Panc1 (cell line): Measurements from ENCODE around the gene EBNA1BP2. TPM values are rescaled to one million over a fixed set of nuclear protein-coding genes. Genes with fewer than 3 reads are reported as not detected.

ENCODE experiments used
- ATAC-seq: fragments of 200-7000 bp; cut with Tn5 transposase; 2 replicates; pipeline ENCODE4 v1.9.1; 2020; ENCODE audit warnings: mild to moderate bottlenecking, moderate library complexity
- BruUV-seq: library from RNA; stranded (reverse); fragments of 400-500 nt; replicated peaks from 2 replicates; lab custom pipeline; 2021; lab: Mats Ljungman, UMichigan
- CTCF ChIA-PET: fragments of 300-600 bp; sonication (Branson Sonifier 250); formaldehyde crosslinking; loops from one replicate; lab custom pipeline; 2022; ENCODE audit warnings: antibody characterized with exemption; lab: Charles Lee
- POLR2A ChIA-PET: fragments of 300-600 bp; sonication (Branson Sonifier 250); formaldehyde crosslinking; loops from one replicate; lab custom pipeline; 2022; ENCODE audit warnings: antibody characterized with exemption; lab: Charles Lee
- DNase-seq: peaks from one replicate; pipeline ENCODE4 v3.0.0-alpha.2; 2010; ENCODE audit warnings: low read depth, low spot score
- H3K27ac ChIP-seq: 2 replicates; pipeline ENCODE4 v1.5.1; 2011; ENCODE audit warnings: mild to moderate bottlenecking, low read length, inconsistent platforms
- H3K27me3 ChIP-seq: fragments of 200-500 bp; sonication (Bioruptor generic); 2 replicates; pipeline ENCODE4 v1.6.0; 2014; ENCODE audit warnings: low read length, inconsistent platforms; ENCODE audit not compliant: control insufficient read depth, insufficient read depth
- H3K36me3 ChIP-seq: fragments of 200-500 bp; sonication (Bioruptor generic); 2 replicates; pipeline ENCODE4 v1.5.1; 2014; ENCODE audit warnings: inconsistent platforms, mild to moderate bottlenecking, low read length, moderate library complexity; ENCODE audit not compliant: control insufficient read depth, insufficient read depth
- H3K4me1 ChIP-seq: 2 replicates; pipeline ENCODE4 v1.5.1; 2011; ENCODE audit warnings: inconsistent platforms, mild to moderate bottlenecking, low read length, moderate library complexity; ENCODE audit not compliant: control insufficient read depth, insufficient read depth
- H3K4me3 ChIP-seq, 2 experiments: 2 replicates each; pipeline ENCODE4 v1.5.1; 2011 to 2012; ENCODE audit warnings: low read depth in 2 of 2, low read length in 2 of 2, mild to moderate bottlenecking in 2 of 2, inconsistent platforms in 1 of 2, moderate library complexity in 1 of 2
- H3K9me3 ChIP-seq: fragments of 200-500 bp; sonication (Bioruptor generic); 2 replicates; pipeline ENCODE4 v1.5.1; 2014; ENCODE audit warnings: low read depth, mild to moderate bottlenecking, inconsistent platforms, low read length, moderate library complexity; ENCODE audit not compliant: control insufficient read depth, insufficient read depth
- POLR2AphosphoS5 ChIP-seq: IDR thresholded peaks from 2 replicates; pipeline ENCODE4 v1.6.1; 2012; ENCODE audit warnings: mild to moderate bottlenecking, low read depth, low read length, moderate library complexity
- SIN3A ChIP-seq: IDR thresholded peaks from 2 replicates; pipeline ENCODE4 v1.6.1; 2012; ENCODE audit warnings: low read depth, mild to moderate bottlenecking, low read length, moderate library complexity, borderline replicate concordance; ENCODE audit not compliant: insufficient read depth
- TCF7L2 ChIP-seq: IDR thresholded peaks from 2 replicates; pipeline ENCODE4 v1.6.1; 2011; ENCODE audit warnings: mild to moderate bottlenecking, low read depth, low read length, inconsistent platforms
- in situ Hi-C: cut with HindIII; loops from 2 replicates; pipeline ENCODE4 v1.10.0; 2016; ENCODE audit warnings: low sequenced_read_pairs, low pct_unique_long_range_greater_than_20kb
- intact Hi-C: fragments of 100-400 bp; cut with micrococcal nuclease; formaldehyde crosslinking; loops from one replicate; pipeline ENCODE4 v1.10.0; 2022; ENCODE audit not compliant: unreplicated experiment
- total RNA-seq: library from RNA; stranded (reverse); gene quantifications from one replicate; pipeline ENCODE4 v1.2.1, GENCODE V29; 2021; ENCODE audit not compliant: unreplicated experiment
- TF ChIP-seq, protein P1 (sequence below), 2 experiments: IDR thresholded peaks; 2 replicates each; pipeline ENCODE4 v1.6.1; 2011 to 2012; ENCODE audit warnings: low read depth in 2 of 2, control low read depth in 1 of 2, low read length in 1 of 2, mild to moderate bottlenecking in 1 of 2, moderate library complexity in 1 of 2; ENCODE audit not compliant: insufficient read depth in 1 of 2
- TF ChIP-seq, protein P2 (sequence below): fragments of 450-650 bp; IDR thresholded peaks from 2 replicates; pipeline ENCODE4 v1.5.1; 2017; ENCODE audit warnings: mild to moderate bottlenecking

Gene EBNA1BP2
- total RNA-seq, 1 experiment from 2014 or later: 144 TPM

DNA sequence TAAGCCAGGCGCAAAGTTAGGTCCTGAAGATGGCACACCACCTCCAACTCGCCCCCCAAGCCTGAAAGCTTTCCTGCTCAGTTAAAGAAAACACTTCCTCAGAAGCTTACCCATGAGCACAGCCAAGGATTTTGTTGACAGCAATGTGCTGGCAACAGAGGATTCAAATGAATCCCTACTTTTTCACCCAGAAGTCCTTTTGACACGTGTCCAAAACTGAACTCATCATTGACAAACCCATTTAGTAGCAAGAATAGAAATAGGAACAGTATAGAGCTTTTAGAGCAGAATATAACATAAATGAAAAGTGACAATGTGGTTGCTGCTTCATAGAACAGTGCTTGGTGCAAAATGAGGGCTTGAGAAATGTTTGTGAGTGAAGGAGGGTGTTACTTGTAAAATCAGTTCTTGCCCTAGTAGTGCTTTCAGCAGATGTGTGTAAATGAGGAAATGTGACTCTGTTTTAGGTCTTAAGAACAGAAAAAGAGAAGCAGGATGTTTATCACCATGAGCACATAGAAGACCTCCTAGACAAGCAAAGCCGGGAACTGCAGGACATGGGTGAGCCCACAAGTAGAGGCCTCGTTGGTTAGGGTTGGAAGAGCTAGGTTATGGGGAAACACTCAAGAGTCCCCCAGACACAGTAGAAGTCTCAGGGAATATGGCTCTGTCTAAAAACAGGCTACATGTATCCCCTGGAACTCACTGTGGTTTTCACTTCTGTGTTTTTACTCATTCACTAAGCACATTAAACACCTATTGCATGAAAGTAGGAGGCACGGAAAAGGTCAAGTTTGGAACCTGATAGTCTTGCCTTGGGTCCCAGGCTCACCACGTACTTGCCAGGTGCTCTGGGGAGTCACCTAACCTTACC, 49.1 kb upstream of the EBNA1BP2 start:
- H3K27me3 ChIP-seq: no peaks in the 10 kb centered on the region
- no peaks in the 10 kb centered on the region for H3K9me3 ChIP-seq
- intact Hi-C loops (no loop called here), in situ Hi-C loops (no loop called here)
- ATAC-seq (no peak), DNase-seq (no peak)
- TF ChIP-seq SIN3A (no peak), POLR2AphosphoS5 (no peak), TCF7L2 (no peak)
- TF ChIP-seq, protein P1, sequence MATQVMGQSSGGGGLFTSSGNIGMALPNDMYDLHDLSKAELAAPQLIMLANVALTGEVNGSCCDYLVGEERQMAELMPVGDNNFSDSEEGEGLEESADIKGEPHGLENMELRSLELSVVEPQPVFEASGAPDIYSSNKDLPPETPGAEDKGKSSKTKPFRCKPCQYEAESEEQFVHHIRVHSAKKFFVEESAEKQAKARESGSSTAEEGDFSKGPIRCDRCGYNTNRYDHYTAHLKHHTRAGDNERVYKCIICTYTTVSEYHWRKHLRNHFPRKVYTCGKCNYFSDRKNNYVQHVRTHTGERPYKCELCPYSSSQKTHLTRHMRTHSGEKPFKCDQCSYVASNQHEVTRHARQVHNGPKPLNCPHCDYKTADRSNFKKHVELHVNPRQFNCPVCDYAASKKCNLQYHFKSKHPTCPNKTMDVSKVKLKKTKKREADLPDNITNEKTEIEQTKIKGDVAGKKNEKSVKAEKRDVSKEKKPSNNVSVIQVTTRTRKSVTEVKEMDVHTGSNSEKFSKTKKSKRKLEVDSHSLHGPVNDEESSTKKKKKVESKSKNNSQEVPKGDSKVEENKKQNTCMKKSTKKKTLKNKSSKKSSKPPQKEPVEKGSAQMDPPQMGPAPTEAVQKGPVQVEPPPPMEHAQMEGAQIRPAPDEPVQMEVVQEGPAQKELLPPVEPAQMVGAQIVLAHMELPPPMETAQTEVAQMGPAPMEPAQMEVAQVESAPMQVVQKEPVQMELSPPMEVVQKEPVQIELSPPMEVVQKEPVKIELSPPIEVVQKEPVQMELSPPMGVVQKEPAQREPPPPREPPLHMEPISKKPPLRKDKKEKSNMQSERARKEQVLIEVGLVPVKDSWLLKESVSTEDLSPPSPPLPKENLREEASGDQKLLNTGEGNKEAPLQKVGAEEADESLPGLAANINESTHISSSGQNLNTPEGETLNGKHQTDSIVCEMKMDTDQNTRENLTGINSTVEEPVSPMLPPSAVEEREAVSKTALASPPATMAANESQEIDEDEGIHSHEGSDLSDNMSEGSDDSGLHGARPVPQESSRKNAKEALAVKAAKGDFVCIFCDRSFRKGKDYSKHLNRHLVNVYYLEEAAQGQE (IDR thresholded peaks at IDR 0.05; ENCODE audit: insufficient read depth in 1 of 2, low read depth in 2 of 2, low read length in 1 of 2): no peak
- TF ChIP-seq, protein P2, sequence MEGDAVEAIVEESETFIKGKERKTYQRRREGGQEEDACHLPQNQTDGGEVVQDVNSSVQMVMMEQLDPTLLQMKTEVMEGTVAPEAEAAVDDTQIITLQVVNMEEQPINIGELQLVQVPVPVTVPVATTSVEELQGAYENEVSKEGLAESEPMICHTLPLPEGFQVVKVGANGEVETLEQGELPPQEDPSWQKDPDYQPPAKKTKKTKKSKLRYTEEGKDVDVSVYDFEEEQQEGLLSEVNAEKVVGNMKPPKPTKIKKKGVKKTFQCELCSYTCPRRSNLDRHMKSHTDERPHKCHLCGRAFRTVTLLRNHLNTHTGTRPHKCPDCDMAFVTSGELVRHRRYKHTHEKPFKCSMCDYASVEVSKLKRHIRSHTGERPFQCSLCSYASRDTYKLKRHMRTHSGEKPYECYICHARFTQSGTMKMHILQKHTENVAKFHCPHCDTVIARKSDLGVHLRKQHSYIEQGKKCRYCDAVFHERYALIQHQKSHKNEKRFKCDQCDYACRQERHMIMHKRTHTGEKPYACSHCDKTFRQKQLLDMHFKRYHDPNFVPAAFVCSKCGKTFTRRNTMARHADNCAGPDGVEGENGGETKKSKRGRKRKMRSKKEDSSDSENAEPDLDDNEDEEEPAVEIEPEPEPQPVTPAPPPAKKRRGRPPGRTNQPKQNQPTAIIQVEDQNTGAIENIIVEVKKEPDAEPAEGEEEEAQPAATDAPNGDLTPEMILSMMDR: no peak
- no peak overlapping the region for H3K27ac ChIP-seq
- no peak overlapping the region for H3K4me3 ChIP-seq
- CTCF ChIA-PET: no interaction called here
- POLR2A ChIA-PET: no interaction called here
- no peaks in the 10 kb centered on the region for H3K4me1 ChIP-seq
- no peaks in the 10 kb centered on the region for H3K36me3 ChIP-seq
- BruUV-seq: no TSS peak

DNA sequence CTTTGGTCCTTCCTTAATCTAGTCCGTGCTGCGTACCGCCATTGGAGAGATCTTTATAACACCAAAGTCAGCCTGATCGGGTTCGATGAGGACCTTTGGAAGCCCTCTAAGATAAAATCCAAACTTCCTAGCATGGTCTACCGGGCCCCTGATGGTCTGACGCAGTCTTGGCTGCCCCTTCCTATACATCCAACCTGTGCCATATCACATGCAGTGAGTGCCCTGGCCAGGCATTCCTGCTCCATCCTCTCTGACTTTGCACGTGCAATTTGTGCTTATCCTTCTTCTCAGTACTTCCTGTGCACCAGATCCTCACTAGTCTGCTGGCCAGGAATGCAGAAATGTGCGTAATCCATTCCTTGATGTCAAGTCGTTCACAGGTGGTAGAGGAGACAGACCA, 45.7 kb upstream of the EBNA1BP2 start:
- TF ChIP-seq, protein P2: no peak
- TF ChIP-seq, protein P1 (IDR thresholded peaks at IDR 0.05; ENCODE audit: insufficient read depth in 1 of 2, low read depth in 2 of 2, low read length in 1 of 2): no peak
- TF ChIP-seq TCF7L2 (no peak), POLR2AphosphoS5 (no peak), SIN3A (no peak)
- ATAC-seq: no peak
- in situ Hi-C loops (no loop called here), intact Hi-C loops (no loop called here)
- CTCF ChIA-PET: no interaction called here
- Histone ChIP-seq H3K27me3 (no peaks in the 10 kb centered on the region), H3K36me3 (no peaks in the 10 kb centered on the region), H3K27ac (no peak overlapping the region), H3K4me1 (no peaks in the 10 kb centered on the region), H3K9me3 (no peaks in the 10 kb centered on the region), H3K4me3 (no peak overlapping the region)
- no peak for DNase-seq
- no TSS peak for BruUV-seq
- POLR2A ChIA-PET: no interaction called here
